ENCODE data around the gene MAP4K4. TPM values are rescaled to one million over a fixed set of nuclear protein-coding genes. Genes with fewer than 3 reads are reported as not detected.

Gene MAP4K4
- total RNA-seq, 4 donors from 2014 or later: 29.6 to 56.6 (median 38.2) TPM

GRCh38 chr2:101753720-101754490, 56.4 kb downstream of the MAP4K4 start:
- no peaks in the 10 kb centered on the region for H3K36me3 ChIP-seq
- WGBS: 71% methylated on average over 5 of the region's 5 CpGs
- peaks cover 26% of the 10 kb centered on the region for H3K4me1 ChIP-seq
- DNase-seq (ENCODE audit: low spot score in 2 of 2): no peak
- no peak for TF ChIP-seq POLR2A (IDR thresholded peaks at IDR 0.05)
- no peak overlapping the region for H3K4me3 ChIP-seq
- H3K27ac ChIP-seq: no peak overlapping the region
- H3K9me3 ChIP-seq: no peaks in the 10 kb centered on the region
- H3K27me3 ChIP-seq: no peaks in the 10 kb centered on the region

- Histone ChIP-seq H3K4me1 (peaks cover 26% of the 10 kb centered on the region), H3K27me3 (no peaks in the 10 kb centered on the region), H3K27ac (no peak overlapping the region), H3K4me3 (no peak overlapping the region), H3K9me3 (no peaks in the 10 kb centered on the region), H3K36me3 (no peaks in the 10 kb centered on the region)
- 78% methylated on average over 2 of the region's 2 CpGs for WGBS
- TF ChIP-seq POLR2A (IDR thresholded peaks at IDR 0.05) (no peak), CTCF (IDR thresholded peaks at IDR 0.05) (no peak), EP300 (IDR thresholded peaks at IDR 0.05) (no peak), POLR2AphosphoS5 (IDR thresholded peaks at IDR 0.05) (no peak)
- DNase-seq (ENCODE audit: low spot score in 2 of 2): no peak
Measured at GRCh38 chr2:101754618-101755017, 57.1 kb downstream of the MAP4K4 start.

- no peak overlapping the region for H3K4me3 ChIP-seq
- no peak for DNase-seq (ENCODE audit: low spot score in 2 of 2)
- WGBS: 91% methylated on average over 3 of the region's 3 CpGs
- no peak overlapping the region for H3K27ac ChIP-seq
- H3K4me1 ChIP-seq: peaks cover 25% of the 10 kb centered on the region
- TF ChIP-seq EP300 (IDR thresholded peaks at IDR 0.05): no peak
- TF ChIP-seq POLR2AphosphoS5 (IDR thresholded peaks at IDR 0.05): no peak
- TF ChIP-seq POLR2A (IDR thresholded peaks at IDR 0.05): no peak
- TF ChIP-seq CTCF (IDR thresholded peaks at IDR 0.05): no peak
- H3K9me3 ChIP-seq: no peaks in the 10 kb centered on the region
- no peaks in the 10 kb centered on the region for H3K27me3 ChIP-seq
- H3K36me3 ChIP-seq: no peaks in the 10 kb centered on the region
Measured at GRCh38 chr2:101756266-101756665, 58.8 kb downstream of the MAP4K4 start.

- Histone ChIP-seq H3K4me1 (peaks cover 20% of the 10 kb centered on the region), H3K4me3 (no peak overlapping the region), H3K27me3 (no peaks in the 10 kb centered on the region), H3K9me3 (no peaks in the 10 kb centered on the region), H3K27ac (no peak overlapping the region), H3K36me3 (no peaks in the 10 kb centered on the region)
- WGBS: 83% methylated on average over 3 of the region's 3 CpGs
- no peak for DNase-seq (ENCODE audit: low spot score in 2 of 2)
- TF ChIP-seq EP300 (IDR thresholded peaks at IDR 0.05): no peak
- TF ChIP-seq CTCF (IDR thresholded peaks at IDR 0.05): no peak
- no peak for TF ChIP-seq POLR2AphosphoS5 (IDR thresholded peaks at IDR 0.05)
- TF ChIP-seq POLR2A (IDR thresholded peaks at IDR 0.05): no peak
Measured at GRCh38 chr2:101758001-101758400, 60.5 kb downstream of the MAP4K4 start.

- Histone ChIP-seq H3K27me3 (no peaks in the 10 kb centered on the region), H3K4me1 (peaks cover 27% of the 10 kb centered on the region), H3K9me3 (no peaks in the 10 kb centered on the region), H3K27ac (no peak overlapping the region), H3K36me3 (no peaks in the 10 kb centered on the region), H3K4me3 (no peak overlapping the region)
- 55% methylated on average over 2 of the region's 2 CpGs for WGBS
- no peak for TF ChIP-seq CTCF (IDR thresholded peaks at IDR 0.05)
- no peak for TF ChIP-seq POLR2A (IDR thresholded peaks at IDR 0.05)
- TF ChIP-seq POLR2AphosphoS5 (IDR thresholded peaks at IDR 0.05): no peak
- TF ChIP-seq EP300 (IDR thresholded peaks at IDR 0.05): no peak
- no peak for DNase-seq (ENCODE audit: low spot score in 2 of 2)
Measured at GRCh38 chr2:101759162-101759561, 61.7 kb downstream of the MAP4K4 start.

All from suprapubic skin (tissue), 4 donors.